Measurements from ENCODE around the gene RNU6-7. TPM values are rescaled to one million over a fixed set of nuclear protein-coding genes. Genes with fewer than 3 reads are reported as not detected.

RNU6-7 gene
- polyA plus RNA-seq, 1 of the 3 experiments (the other 2 are of a cell fraction): not detected

DNA sequence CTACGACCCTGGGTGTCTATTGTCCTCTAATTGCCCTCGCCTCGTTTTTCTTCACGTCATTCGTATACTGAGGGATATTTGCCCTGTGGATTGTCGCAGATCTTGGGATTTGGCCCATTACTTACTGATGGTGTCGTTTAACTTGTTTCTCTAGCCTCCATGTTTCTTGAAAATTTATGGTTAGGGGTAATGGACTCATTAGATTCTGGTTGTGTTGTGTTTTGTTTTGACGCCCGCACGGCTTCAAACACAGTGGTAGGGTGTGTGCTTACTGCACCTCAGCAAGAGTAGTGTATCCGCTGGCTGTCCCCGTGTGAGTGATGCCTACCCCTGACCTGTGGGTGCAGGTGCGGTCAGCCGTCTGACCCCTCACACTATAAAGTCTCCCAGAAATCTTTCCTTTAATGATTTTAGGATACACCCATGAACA lies 2.1 kb downstream of the RNU6-7 start:
- 17% methylated on average over 14 of the region's 14 CpGs for WGBS (ENCODE audit: low lambda C conversion rate)
- Histone ChIP-seq H3K4me3 (ENCODE audit: low read depth in 2 of 2, low read length in 1 of 2) (peak overlapping the region; percentile 78), H3F3A (replicated peaks; ENCODE audit: insufficient read depth) (peaks cover 11% of the 10 kb centered on the region), H3K27me3 (ENCODE audit: insufficient read depth) (no peaks in the 10 kb centered on the region), H3K4me1 (ENCODE audit: control insufficient read depth in 1 of 2, insufficient read depth in 2 of 2, low read depth in 1 of 2, low read length in 1 of 2) (peaks cover 0 to 6% of the 10 kb centered on the region in 2 experiments; a peak in 2 of 4 replicates), H3K9me3 (no peaks in the 10 kb centered on the region), H4K20me1 (ENCODE audit: insufficient read depth) (no peaks in the 10 kb centered on the region), H3K4me2 (peak overlapping the region; percentile 81), H3K27ac (ENCODE audit: low read depth in 2 of 2, low read length in 1 of 2) (peak overlapping the region; percentile 59 to 95; a peak in 3 of 4 replicates), H3K9ac (peak overlapping the region; percentile 74; the same call in 1 of the 2 replicates), H3K9me2 (no peaks in the 10 kb centered on the region), H2AFZ (ENCODE audit: low read depth) (peak overlapping the region; percentile 89), H3K79me2 (ENCODE audit: insufficient read depth) (no peaks in the 10 kb centered on the region), H3K36me3 (replicated peaks in 1 of 2; ENCODE audit: control insufficient read depth in 1 of 2, insufficient read depth in 2 of 2, low read length in 1 of 2) (no peaks in the 10 kb centered on the region)
- TF ChIP-seq SMC3 (IDR thresholded peaks at IDR 0.05; ENCODE audit: low read depth, low read length) (no peak), YY1 (IDR thresholded peaks at IDR 0.05; ENCODE audit: low read depth) (0 out of 2 replicates have a peak, but pooled peaks have one; percentile 20), ELF1 (IDR thresholded peaks at IDR 0.05) (no peak), FOXM1 (IDR thresholded peaks at IDR 0.05; ENCODE audit: low read depth) (no peak), POLR2AphosphoS5 (IDR thresholded peaks at IDR 0.05; ENCODE audit: low read depth, low read length) (no peak), FOSL2 (IDR thresholded peaks at IDR 0.05; ENCODE audit: borderline replicate concordance, low read depth) (no peak), RCOR1 (IDR thresholded peaks at IDR 0.05; ENCODE audit: low read length) (no peak)
- peak; percentile 30 for DNase-seq
- ChIA-PET POLR2A (interaction anchor here (0.8 to 2.0 kb wide), 3 partner anchors 126 to 784 kb away, joined by 3 to 7 read pairs (median 3); partner anchors contain the start of genes ARHGAP5 and HEATR5A), CTCF (interaction anchor here (0.9 to 1.5 kb wide), 4 partner anchors 21 to 996 kb away, joined by 3 to 5 read pairs (median 4); partner anchors contain the start of gene HECTD1)

GRCh38 chr14:32205554-32205953 lies 3.7 kb downstream of the RNU6-7 start:
- Histone ChIP-seq H3K27me3 (ENCODE audit: insufficient read depth) (no peaks in the 10 kb centered on the region), H3K9ac (no peak overlapping the region), H3F3A (replicated peaks; ENCODE audit: insufficient read depth) (peaks cover 18% of the 10 kb centered on the region), H3K4me1 (ENCODE audit: control insufficient read depth in 1 of 2, insufficient read depth in 2 of 2, low read depth in 1 of 2, low read length in 1 of 2) (peaks cover 0 to 6% of the 10 kb centered on the region in 2 experiments; a peak in 2 of 4 replicates), H4K20me1 (ENCODE audit: insufficient read depth) (no peaks in the 10 kb centered on the region), H3K9me2 (no peaks in the 10 kb centered on the region), H3K4me2 (no peak overlapping the region), H3K4me3 (ENCODE audit: low read depth in 2 of 2, low read length in 1 of 2) (no peak overlapping the region), H3K27ac (ENCODE audit: low read depth in 2 of 2, low read length in 1 of 2) (no peak overlapping the region), H3K36me3 (replicated peaks in 1 of 2; ENCODE audit: control insufficient read depth in 1 of 2, insufficient read depth in 2 of 2, low read length in 1 of 2) (no peaks in the 10 kb centered on the region), H3K9me3 (0 out of 2 replicates have a peak, but pooled peaks cover 3% of the 10 kb centered on the region), H2AFZ (ENCODE audit: low read depth) (no peak overlapping the region), H3K79me2 (ENCODE audit: insufficient read depth) (no peaks in the 10 kb centered on the region)
- TF ChIP-seq EP300 (IDR thresholded peaks at IDR 0.05; ENCODE audit: borderline replicate concordance in 1 of 2, low read depth in 1 of 2, low read length in 1 of 2) (no peak), RFX5 (IDR thresholded peaks at IDR 0.05; ENCODE audit: low read length) (no peak)
- TF ChIP-seq, protein P1, sequence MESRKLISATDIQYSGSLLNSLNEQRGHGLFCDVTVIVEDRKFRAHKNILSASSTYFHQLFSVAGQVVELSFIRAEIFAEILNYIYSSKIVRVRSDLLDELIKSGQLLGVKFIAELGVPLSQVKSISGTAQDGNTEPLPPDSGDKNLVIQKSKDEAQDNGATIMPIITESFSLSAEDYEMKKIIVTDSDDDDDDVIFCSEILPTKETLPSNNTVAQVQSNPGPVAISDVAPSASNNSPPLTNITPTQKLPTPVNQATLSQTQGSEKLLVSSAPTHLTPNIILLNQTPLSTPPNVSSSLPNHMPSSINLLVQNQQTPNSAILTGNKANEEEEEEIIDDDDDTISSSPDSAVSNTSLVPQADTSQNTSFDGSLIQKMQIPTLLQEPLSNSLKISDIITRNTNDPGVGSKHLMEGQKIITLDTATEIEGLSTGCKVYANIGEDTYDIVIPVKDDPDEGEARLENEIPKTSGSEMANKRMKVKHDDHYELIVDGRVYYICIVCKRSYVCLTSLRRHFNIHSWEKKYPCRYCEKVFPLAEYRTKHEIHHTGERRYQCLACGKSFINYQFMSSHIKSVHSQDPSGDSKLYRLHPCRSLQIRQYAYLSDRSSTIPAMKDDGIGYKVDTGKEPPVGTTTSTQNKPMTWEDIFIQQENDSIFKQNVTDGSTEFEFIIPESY (IDR thresholded peaks at IDR 0.05; ENCODE audit: borderline replicate concordance, low read depth): no peak
- TF ChIP-seq, protein P2, sequence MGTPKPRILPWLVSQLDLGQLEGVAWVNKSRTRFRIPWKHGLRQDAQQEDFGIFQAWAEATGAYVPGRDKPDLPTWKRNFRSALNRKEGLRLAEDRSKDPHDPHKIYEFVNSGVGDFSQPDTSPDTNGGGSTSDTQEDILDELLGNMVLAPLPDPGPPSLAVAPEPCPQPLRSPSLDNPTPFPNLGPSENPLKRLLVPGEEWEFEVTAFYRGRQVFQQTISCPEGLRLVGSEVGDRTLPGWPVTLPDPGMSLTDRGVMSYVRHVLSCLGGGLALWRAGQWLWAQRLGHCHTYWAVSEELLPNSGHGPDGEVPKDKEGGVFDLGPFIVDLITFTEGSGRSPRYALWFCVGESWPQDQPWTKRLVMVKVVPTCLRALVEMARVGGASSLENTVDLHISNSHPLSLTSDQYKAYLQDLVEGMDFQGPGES (IDR thresholded peaks at IDR 0.05; ENCODE audit: low read depth, low read length): no peak
- no peak for DNase-seq
- WGBS (ENCODE audit: low lambda C conversion rate): 96% methylated on average over 3 of the region's 3 CpGs
- ChIA-PET CTCF (interaction anchor here (1.2 to 1.6 kb wide), 3 partner anchors 9 to 264 kb away, joined by 3 to 6 read pairs (median 4); no protein-coding TSS in a partner anchor), POLR2A (no interaction called here)
